CD14-positive monocyte (primary cell): ENCODE data around the gene RNF217. TPM values are rescaled to one million over a fixed set of nuclear protein-coding genes. Genes with fewer than 3 reads are reported as not detected.

Experiments used
- DNase-seq, 3 donors: peaks; one replicate each; pipeline ENCODE4 v3.0.0-alpha.2; 2011 to 2022
- H2AFZ ChIP-seq: 2 replicates; pipeline ENCODE4 v1.6.0; 2012; ENCODE audit warnings: mild to moderate bottlenecking, low read depth, low read length, inconsistent platforms; ENCODE audit not compliant: insufficient read depth, poor library complexity, severe bottlenecking
- H3K27ac ChIP-seq, 2 donors: 1 replicate in 1 of 2; 2 replicates in 1 of 2; pipeline ENCODE4 v1.5.1; 2012 to 2013; ENCODE audit warnings: low read length in 2 of 2, control low read depth in 1 of 2, inconsistent platforms in 1 of 2, low read depth in 1 of 2, mild to moderate bottlenecking in 1 of 2
- H3K27me3 ChIP-seq, 2 donors: one replicate each; pipeline versions ENCODE4 v1.6.0 to v1.6.1; 2011 to 2013; ENCODE audit warnings: low read length in 2 of 2; ENCODE audit not compliant: control insufficient read depth in 2 of 2, insufficient read depth in 2 of 2
- H3K36me3 ChIP-seq, 2 donors: replicated peaks in 1 of 2; 1 replicate in 1 of 2; 2 replicates in 1 of 2; pipeline versions ENCODE4 v1.5.1 to v1.6.1; 2012 to 2013; ENCODE audit warnings: low read length in 2 of 2, control low read depth in 1 of 2, inconsistent platforms in 1 of 2, mild to moderate bottlenecking in 1 of 2; ENCODE audit not compliant: insufficient read depth in 2 of 2, control insufficient read depth in 1 of 2
- H3K4me1 ChIP-seq, 2 donors: 1 replicate in 1 of 2; 2 replicates in 1 of 2; pipeline versions ENCODE4 v1.5.1 to v1.6.1; 2012 to 2013; ENCODE audit warnings: low read length in 2 of 2, control low read depth in 1 of 2, inconsistent platforms in 1 of 2, mild to moderate bottlenecking in 1 of 2, moderate library complexity in 1 of 2; ENCODE audit not compliant: insufficient read depth in 2 of 2, control insufficient read depth in 1 of 2
- H3K4me2 ChIP-seq: replicated peaks from 2 replicates; pipeline ENCODE3; 2012; ENCODE audit warnings: low read length, moderate library complexity, mild to moderate bottlenecking; ENCODE audit not compliant: poor library complexity, severe bottlenecking; ENCODE audit errors: extremely low read depth
- H3K4me3 ChIP-seq, 3 experiments: fragments of 200-600 bp in 1 of 3; sonication (generic) in 1 of 3; replicated peaks in 1 of 3; 1 replicate in 2 of 3; 2 replicates in 1 of 3; pipeline ENCODE4 v1.5.1; 2011 to 2013; ENCODE audit warnings: low read length in 3 of 3, mild to moderate bottlenecking in 3 of 3, control low read depth in 2 of 3, low read depth in 2 of 3, inconsistent platforms in 1 of 3, moderate library complexity in 1 of 3
- H3K79me2 ChIP-seq: 2 replicates; pipeline ENCODE4 v1.6.0; 2012; ENCODE audit warnings: mild to moderate bottlenecking, control low read depth, inconsistent platforms, low read length, moderate library complexity; ENCODE audit not compliant: insufficient read depth
- H3K9ac ChIP-seq: 2 replicates; pipeline ENCODE4 v1.6.0; 2017; ENCODE audit warnings: low read length, mild to moderate bottlenecking; ENCODE audit not compliant: insufficient read depth, poor library complexity, severe bottlenecking
- H3K9me3 ChIP-seq, 2 donors: replicated peaks in 1 of 2; 1 replicate in 1 of 2; 2 replicates in 1 of 2; pipeline versions ENCODE4 v1.5.1 to v1.6.1; 2012 to 2013; ENCODE audit warnings: low read length in 2 of 2, control low read depth in 1 of 2; ENCODE audit not compliant: control insufficient read depth in 1 of 2, insufficient read depth in 1 of 2
- H4K20me1 ChIP-seq: 2 replicates; pipeline ENCODE4 v1.6.0; 2012; ENCODE audit warnings: mild to moderate bottlenecking, low read length, control low read depth, moderate library complexity; ENCODE audit not compliant: insufficient read depth
- H3K27ac Mint-ChIP-seq, 7 donors: one replicate each; pipeline ENCODE4 v1.8.0; 2020; ENCODE audit warnings: mild to moderate bottlenecking in 7 of 7, mixed read lengths in 7 of 7, moderate library complexity in 6 of 7, inconsistent platforms in 2 of 7
- H3K27me3 Mint-ChIP-seq, 3 donors: one replicate each; pipeline ENCODE4 v1.8.0; 2021 to 2022; ENCODE audit warnings: low read depth in 3 of 3, mild to moderate bottlenecking in 3 of 3, mixed read lengths in 3 of 3, moderate library complexity in 3 of 3, inconsistent platforms in 1 of 3
- H3K36me3 Mint-ChIP-seq, 2 donors: one replicate each; pipeline ENCODE4 v1.8.0; 2020; ENCODE audit warnings: mixed read lengths in 2 of 2, inconsistent platforms in 1 of 2, mild to moderate bottlenecking in 1 of 2
- H3K4me1 Mint-ChIP-seq: one replicate; pipeline ENCODE4 v1.8.0; 2020; ENCODE audit warnings: mild to moderate bottlenecking, mixed read lengths
- H3K4me3 Mint-ChIP-seq, 2 donors: one replicate each; pipeline ENCODE4 v1.8.0; 2020; ENCODE audit warnings: mild to moderate bottlenecking in 2 of 2, mixed read lengths in 2 of 2, moderate library complexity in 1 of 2
- H3K9me3 Mint-ChIP-seq, 7 donors: one replicate each; pipeline ENCODE4 v1.8.0; 2020 to 2022; ENCODE audit warnings: mixed read lengths in 7 of 7, mild to moderate bottlenecking in 6 of 7, moderate library complexity in 6 of 7, inconsistent platforms in 2 of 7
- WGBS: methylation state at CpG from one replicate; pipeline ENCODE4 v1.1.5; 2013; ENCODE audit warnings: missing lambda C conversion rate; ENCODE audit not compliant: insufficient coverage; 5-methylcytosine and 5-hydroxymethylcytosine counted together
- intact Hi-C, 2 donors: fragments of 100-400 bp; cut with micrococcal nuclease; formaldehyde crosslinking; loops; one replicate each; pipeline versions ENCODE4 v1.15.0 to v1.15.1; 2023
- polyA plus RNA-seq, 3 donors: library from polyadenylated mRNA; depleted of rRNA in 1 of 3; unstranded in 2 of 3; stranded (reverse) in 1 of 3; fragments of 300-500 nt in 2 of 3; fragments of >200 nt in 1 of 3; fragmentation: Illumina TruSeq in 2 of 3; gene quantifications; 1 replicate in 2 of 3; 2 replicates in 1 of 3; pipeline ENCODE4 v1.2.3, GENCODE V29; 2012 to 2021
- TF ChIP-seq, protein P1 (sequence below): fragments of 200-600 bp; IDR thresholded peaks from one replicate; pipeline ENCODE4 v1.8.0; 2022; ENCODE audit warnings: antibody characterized with exemption, mild to moderate bottlenecking

Gene RNF217
- polyA plus RNA-seq, 3 donors, result 2.2 to 11.6 (median 3.3) TPM

DNA sequence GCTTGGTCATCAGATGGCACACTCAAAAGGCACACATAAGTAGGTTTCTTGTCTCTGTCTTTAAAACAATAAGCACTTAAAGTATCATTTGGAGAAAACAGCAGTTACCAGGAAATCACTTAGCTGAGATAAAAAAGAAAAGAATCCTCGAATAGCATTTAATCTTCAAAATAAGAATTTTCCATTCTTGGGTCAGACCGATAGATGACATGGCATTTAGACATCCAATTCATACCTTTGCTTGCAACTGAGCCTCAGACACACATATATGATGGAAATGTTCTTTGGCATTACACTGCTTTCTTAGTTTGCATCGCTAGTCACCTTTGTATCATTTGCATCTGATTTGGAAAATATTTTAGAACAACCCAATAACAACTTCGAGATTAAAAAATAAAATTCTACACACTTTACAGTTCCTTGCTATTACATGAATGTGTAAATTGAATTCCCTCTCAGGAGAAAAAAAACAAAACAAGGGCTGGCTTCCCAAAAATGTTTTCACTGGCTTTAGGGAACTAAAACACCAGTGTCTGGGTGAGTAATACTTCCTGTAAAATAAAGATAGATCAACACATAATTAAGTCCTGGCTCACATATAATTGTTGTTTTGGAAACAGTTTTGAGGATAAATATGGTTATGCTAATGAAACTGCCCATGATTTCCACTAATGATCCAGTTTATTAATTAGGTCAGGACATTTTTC lies 1.3 kb upstream of the RNF217 start:
- H3K27me3 Mint-ChIP-seq, result peaks cover 0 to 1% (median 0%) of the 10 kb centered on the region in 3 donors

DNA sequence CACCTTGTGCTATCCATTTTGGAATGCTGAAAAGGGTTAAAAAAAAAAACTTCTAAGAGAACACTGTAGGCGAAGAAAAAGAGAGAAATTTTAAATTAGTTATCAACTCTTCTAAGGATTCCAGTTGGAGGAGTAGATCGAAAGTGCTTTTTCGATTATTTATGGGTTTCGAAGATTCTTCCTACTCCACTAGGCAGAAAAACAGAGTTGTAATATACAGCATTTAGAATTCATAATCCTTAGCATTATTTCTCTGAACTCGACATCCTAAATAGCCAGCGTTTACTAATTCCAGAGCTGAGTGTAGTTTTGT lies 817 bp upstream of the RNF217 start:
- Histone ChIP-seq H3K9me3 (no peaks in the 10 kb centered on the region), H2AFZ (peak overlapping the region; percentile 96), H4K20me1 (no peaks in the 10 kb centered on the region), H3K79me2 (peaks cover 40% of the 10 kb centered on the region), H3K4me1 (peaks cover 32 to 35% of the 10 kb centered on the region in 2 donors), H3K27me3 (no peaks in the 10 kb centered on the region), H3K9ac (peak overlapping the region; percentile 81), H3K36me3 (peaks cover 0 to 1% of the 10 kb centered on the region in 2 donors), H3K27ac (peak overlapping the region; percentile 55 to 80), H3K4me3 (peak overlapping the region; percentile 46 to 84 (median 73)), H3K4me2 (peak overlapping the region; percentile 80)
- WGBS, result no CpG with 5 or more reads among the region's 6 CpGs
- H3K36me3 Mint-ChIP-seq, result peaks cover 0 to 4% of the 10 kb centered on the region in 2 donors
- H3K27ac Mint-ChIP-seq, result peak overlapping the region; percentile 54 to 90 (median 85)
- H3K27me3 Mint-ChIP-seq, result peaks cover 0 to 1% (median 0%) of the 10 kb centered on the region in 3 donors
- H3K4me1 Mint-ChIP-seq, result peaks cover 45% of the 10 kb centered on the region
- H3K4me3 Mint-ChIP-seq, result peak overlapping the region; percentile 91
- DNase-seq, result no peak
- TF ChIP-seq, protein P1, sequence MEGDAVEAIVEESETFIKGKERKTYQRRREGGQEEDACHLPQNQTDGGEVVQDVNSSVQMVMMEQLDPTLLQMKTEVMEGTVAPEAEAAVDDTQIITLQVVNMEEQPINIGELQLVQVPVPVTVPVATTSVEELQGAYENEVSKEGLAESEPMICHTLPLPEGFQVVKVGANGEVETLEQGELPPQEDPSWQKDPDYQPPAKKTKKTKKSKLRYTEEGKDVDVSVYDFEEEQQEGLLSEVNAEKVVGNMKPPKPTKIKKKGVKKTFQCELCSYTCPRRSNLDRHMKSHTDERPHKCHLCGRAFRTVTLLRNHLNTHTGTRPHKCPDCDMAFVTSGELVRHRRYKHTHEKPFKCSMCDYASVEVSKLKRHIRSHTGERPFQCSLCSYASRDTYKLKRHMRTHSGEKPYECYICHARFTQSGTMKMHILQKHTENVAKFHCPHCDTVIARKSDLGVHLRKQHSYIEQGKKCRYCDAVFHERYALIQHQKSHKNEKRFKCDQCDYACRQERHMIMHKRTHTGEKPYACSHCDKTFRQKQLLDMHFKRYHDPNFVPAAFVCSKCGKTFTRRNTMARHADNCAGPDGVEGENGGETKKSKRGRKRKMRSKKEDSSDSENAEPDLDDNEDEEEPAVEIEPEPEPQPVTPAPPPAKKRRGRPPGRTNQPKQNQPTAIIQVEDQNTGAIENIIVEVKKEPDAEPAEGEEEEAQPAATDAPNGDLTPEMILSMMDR, result no peak
- H3K9me3 Mint-ChIP-seq, result no peaks in the 10 kb centered on the region
- intact Hi-C loops, result no loop called here

More for the DNA sequence above, 1.3 kb upstream of the RNF217 start:
- peak overlapping the region in 1 of 2 donors; percentile 80 for H3K27ac ChIP-seq
- H3K36me3 Mint-ChIP-seq, result peaks cover 0 to 4% of the 10 kb centered on the region in 2 donors
- H4K20me1 ChIP-seq, result no peaks in the 10 kb centered on the region
- H3K4me3 Mint-ChIP-seq, result peak overlapping the region; percentile 91
- WGBS, result no CpG with 5 or more reads among the region's 4 CpGs
- DNase-seq, result peak; percentile 16 to 64 (median 39)
- peak overlapping the region; percentile 31 to 90 (median 85) for H3K27ac Mint-ChIP-seq
- H3K4me3 ChIP-seq, result peak overlapping the region; percentile 46 to 84 (median 73)
- no peaks in the 10 kb centered on the region for H3K9me3 ChIP-seq
- intact Hi-C loops, result no loop called here
- H3K4me1 Mint-ChIP-seq, result peaks cover 43% of the 10 kb centered on the region
- peaks cover 32 to 35% of the 10 kb centered on the region in 2 donors for H3K4me1 ChIP-seq
- no peaks in the 10 kb centered on the region for H3K27me3 ChIP-seq
- H3K4me2 ChIP-seq, result peak overlapping the region; percentile 80
- peaks cover 35% of the 10 kb centered on the region for H3K79me2 ChIP-seq
- peak overlapping the region; percentile 96 for H2AFZ ChIP-seq
- no peaks in the 10 kb centered on the region for H3K9me3 Mint-ChIP-seq
- H3K9ac ChIP-seq, result peak overlapping the region; percentile 81
- no peaks in the 10 kb centered on the region for H3K36me3 ChIP-seq
- TF ChIP-seq, protein P1, result no peak
